ENCODE data around the gene CD300C.
"Not testable (repeated sequence)": the region's sequence is repeated elsewhere in the genome, so short reads cannot be mapped to it uniquely, and the experiment has no call there.

The CD300C gene

DNA sequence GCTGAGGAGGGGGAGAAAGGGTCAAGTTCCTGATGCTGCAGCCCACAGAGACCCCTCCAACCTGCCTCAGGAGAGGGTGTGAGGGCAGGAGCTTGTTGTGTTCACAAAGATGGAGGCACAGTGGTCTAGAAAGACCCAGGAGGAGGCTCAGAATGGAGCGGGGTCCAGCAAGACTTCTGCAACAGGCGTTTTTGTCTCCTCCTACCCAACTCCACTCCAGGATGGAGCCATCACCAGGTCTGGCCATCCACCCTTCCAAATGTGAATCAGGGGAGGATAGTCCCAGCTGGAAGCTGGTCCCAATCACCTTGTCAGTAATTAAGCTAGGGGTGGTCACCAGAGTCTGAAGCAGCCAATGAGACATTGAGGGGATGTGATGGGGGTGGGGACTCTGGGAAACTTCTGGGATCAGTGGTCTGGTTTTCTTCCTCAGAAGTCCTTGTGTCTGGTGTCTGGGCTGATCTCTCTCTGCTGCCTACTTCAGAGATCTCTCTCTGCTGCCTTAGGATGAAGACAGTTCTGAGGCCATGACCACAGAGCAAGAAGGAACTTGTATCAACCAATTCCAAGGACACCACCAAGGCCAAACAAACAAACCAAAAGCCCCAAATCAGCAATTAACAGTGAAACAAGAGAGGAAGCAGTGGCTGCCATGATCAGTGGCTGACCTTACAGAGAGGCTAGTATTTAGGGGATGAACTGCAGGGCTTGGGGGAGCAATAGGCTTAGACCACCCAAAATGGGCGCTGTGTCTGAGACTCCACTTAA, 29.2 kb downstream of the CD300C start:
- peaks cover 51% of the 10 kb centered on the region for H3K4me1 Mint-ChIP-seq
- H3K27me3 Mint-ChIP-seq = peaks cover 3% of the 10 kb centered on the region
- no peak overlapping the region for H3K4me3 Mint-ChIP-seq
- H3K9me3 Mint-ChIP-seq = peaks cover 25% of the 10 kb centered on the region
- ATAC-seq = no peak
- H3K27ac Mint-ChIP-seq = no peak overlapping the region
- H3K36me3 Mint-ChIP-seq = peaks cover 21% of the 10 kb centered on the region

- Mint-ChIP-seq H3K4me1 (peaks cover 49% of the 10 kb centered on the region), H3K27ac (peak overlapping the region; percentile 63), H3K4me3 (no peak overlapping the region), H3K36me3 (peaks cover 25% of the 10 kb centered on the region), H3K9me3 (peaks cover 25% of the 10 kb centered on the region), H3K27me3 (peaks cover 11% of the 10 kb centered on the region)
- no peak for ATAC-seq
These were observed 30.0 kb downstream of the CD300C start for GRCh38 chr17:74515941-74516340.

- Mint-ChIP-seq H3K36me3 (peaks cover 25% of the 10 kb centered on the region), H3K27ac (peak overlapping the region; percentile 97), H3K27me3 (peaks cover 12% of the 10 kb centered on the region), H3K4me1 (peaks cover 37% of the 10 kb centered on the region), H3K4me3 (peak overlapping the region; percentile 59), H3K9me3 (peaks cover 25% of the 10 kb centered on the region)
- ATAC-seq = no peak
These were observed 31.1 kb downstream of the CD300C start for GRCh38 chr17:74514632-74515334.

DNA sequence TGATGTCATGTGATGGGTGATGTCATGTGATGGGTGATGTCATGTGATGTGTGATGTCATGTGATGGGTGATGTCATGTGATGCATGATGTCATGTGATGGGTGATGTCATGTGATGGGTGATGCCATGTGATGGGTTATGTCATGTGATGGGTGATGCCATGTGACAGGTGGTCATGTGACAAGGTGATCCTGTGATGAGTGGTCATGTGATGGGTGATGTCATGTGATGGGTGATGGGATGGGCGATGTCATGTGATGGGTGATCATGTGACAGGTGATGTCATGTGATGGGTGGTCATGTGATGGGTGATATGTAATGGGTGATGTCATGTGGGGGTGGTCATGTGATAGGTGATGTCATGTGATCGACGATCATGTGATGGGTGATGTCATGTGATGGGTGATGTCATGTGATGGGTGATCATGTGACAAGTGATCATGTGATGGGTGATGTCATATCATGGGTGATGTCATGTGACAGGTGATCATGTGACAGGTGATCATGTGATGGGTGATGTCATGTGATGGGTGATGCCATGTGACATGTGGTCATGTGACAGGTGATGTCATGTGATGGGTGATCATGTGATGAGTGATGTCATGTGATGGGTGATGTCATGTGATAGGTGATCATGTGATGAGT, 31.8 kb downstream of the CD300C start:
- ATAC-seq = peak; percentile 9
- Mint-ChIP-seq H3K4me3 (peak overlapping the region; percentile 59), H3K27ac (peak overlapping the region; percentile 97), H3K36me3 (peaks cover 25% of the 10 kb centered on the region), H3K4me1 (peaks cover 33% of the 10 kb centered on the region), H3K27me3 (peaks cover 12% of the 10 kb centered on the region), H3K9me3 (peaks cover 22% of the 10 kb centered on the region)

DNA sequence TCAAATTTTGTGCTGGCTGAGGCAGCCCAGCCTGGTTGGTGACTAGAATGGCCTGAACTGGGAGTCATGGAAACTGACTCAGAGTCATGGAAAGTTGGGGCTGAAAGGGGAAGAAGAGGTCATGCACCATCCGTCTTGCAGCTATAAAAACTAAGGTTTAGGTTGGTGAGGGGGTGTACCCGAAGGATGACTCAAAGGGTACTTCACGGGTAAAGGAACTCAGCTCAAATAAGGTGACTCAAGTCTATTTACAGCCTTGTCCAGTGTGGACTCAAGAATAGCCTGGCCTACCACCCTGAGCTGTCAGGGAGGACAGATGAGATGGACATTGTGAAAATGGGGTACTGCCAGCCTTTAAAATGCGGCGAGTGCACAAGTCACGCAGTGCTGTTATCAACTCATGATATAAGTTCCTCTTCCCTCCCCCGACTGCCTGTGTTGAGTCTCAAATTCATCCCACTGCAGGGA, 33.3 kb downstream of the CD300C start:
- H3K9me3 Mint-ChIP-seq = peaks cover 14% of the 10 kb centered on the region
- peaks cover 12% of the 10 kb centered on the region for H3K27me3 Mint-ChIP-seq
- H3K36me3 Mint-ChIP-seq = peaks cover 15% of the 10 kb centered on the region
- H3K4me3 Mint-ChIP-seq = peak overlapping the region; percentile 24
- ATAC-seq = peak; percentile 94
- H3K4me1 Mint-ChIP-seq = peaks cover 33% of the 10 kb centered on the region
- H3K27ac Mint-ChIP-seq = peak overlapping the region; percentile 97

DNA sequence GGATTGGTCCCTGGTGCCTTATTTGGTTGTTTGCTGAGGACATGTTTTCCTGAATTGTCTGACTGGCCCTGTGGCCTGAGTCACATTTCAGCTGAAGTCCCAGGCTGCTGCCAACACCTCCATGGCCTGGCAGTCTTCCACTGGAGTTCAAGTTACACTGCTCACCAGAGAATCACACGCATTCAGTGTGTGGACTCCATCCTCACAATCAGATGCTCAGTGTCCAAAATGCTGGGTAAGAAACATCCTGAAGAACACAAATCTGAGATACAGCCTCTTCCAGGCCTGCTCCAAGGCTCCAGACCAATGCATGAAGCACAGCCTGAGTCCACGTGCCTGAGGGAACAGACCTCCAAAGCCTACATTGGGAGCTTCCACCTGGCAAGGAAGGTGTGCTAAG, 33.9 kb downstream of the CD300C start:
- H3K27ac Mint-ChIP-seq = peak overlapping the region; percentile 97
- ATAC-seq = no peak
- no peak overlapping the region for H3K4me3 Mint-ChIP-seq
- peaks cover 33% of the 10 kb centered on the region for H3K4me1 Mint-ChIP-seq
- peaks cover 12% of the 10 kb centered on the region for H3K27me3 Mint-ChIP-seq
- H3K36me3 Mint-ChIP-seq = peaks cover 15% of the 10 kb centered on the region
- peaks cover 13% of the 10 kb centered on the region for H3K9me3 Mint-ChIP-seq

DNA sequence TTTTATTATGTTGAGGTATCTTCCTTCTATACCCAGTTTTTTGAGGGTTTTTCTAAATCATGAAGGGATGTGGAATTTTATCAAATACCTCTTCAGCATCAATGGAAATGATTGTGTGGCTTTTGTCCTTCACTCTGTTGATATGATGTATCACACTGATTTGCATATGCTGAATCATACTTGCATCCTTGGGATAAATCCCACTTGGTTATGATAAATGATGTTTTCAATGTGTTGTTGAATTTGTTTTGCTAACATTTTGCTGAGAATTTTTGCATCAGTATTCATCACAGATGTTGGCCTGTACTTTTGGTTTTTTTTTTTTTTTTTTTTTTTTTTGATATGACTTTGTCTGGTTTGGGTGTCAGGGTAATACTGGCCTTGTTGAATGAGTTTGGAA, 37.8 kb downstream of the CD300C start:
- Mint-ChIP-seq H3K9me3 (no peaks in the 10 kb centered on the region), H3K4me3 (no peak overlapping the region), H3K36me3 (peaks cover 5% of the 10 kb centered on the region), H3K4me1 (peaks cover 20% of the 10 kb centered on the region), H3K27ac (no peak overlapping the region), H3K27me3 (peaks cover 12% of the 10 kb centered on the region)
- no peak for ATAC-seq

DNA sequence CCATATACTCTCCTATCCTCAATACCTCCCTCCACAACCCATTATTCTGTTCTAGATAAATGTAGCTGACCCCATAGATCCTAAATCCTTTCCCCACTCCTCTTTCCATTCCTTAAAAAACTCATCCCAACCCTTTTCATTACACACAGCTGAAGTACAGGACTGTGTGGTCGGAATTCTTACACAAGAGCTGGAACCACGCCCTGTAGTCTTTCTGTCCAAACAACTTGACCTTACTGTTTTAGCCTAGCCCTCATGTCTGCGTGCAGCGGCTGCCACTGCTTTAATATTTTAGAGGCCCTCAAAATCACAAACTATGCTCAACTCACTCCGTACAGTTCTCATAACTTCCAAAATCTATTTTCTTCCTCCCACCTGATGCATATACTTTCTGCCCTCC, 42.0 kb downstream of the CD300C start:
- not testable (repeated sequence) for ATAC-seq, H3K9me3 Mint-ChIP-seq, H3K4me3 Mint-ChIP-seq, H3K36me3 Mint-ChIP-seq, H3K27me3 Mint-ChIP-seq, H3K27ac Mint-ChIP-seq, H3K4me1 Mint-ChIP-seq

DNA sequence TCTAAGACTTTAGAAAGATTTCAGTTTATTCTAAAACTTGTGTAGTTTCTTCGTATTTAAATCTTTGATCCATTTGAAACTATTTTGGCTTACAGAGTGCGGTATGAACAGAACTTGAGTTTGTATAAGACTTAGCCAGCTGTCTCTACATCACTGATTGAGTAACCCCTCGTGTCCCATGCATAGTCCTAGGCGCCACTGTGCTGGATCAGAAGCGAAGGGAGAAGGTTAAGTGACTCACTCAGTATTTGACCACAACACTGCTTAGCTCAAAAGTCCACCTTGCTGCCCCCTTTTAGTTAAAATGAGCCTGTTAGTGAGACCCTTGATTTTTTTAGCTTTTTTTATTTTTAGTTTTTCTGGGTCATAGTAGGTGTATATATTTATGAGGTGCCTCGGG, 43.1 kb downstream of the CD300C start:
- ATAC-seq = no peak
- no peak overlapping the region for H3K27ac Mint-ChIP-seq
- no peaks in the 10 kb centered on the region for H3K4me1 Mint-ChIP-seq
- no peaks in the 10 kb centered on the region for H3K9me3 Mint-ChIP-seq
- no peaks in the 10 kb centered on the region for H3K36me3 Mint-ChIP-seq
- no peak overlapping the region for H3K4me3 Mint-ChIP-seq
- peaks cover 9% of the 10 kb centered on the region for H3K27me3 Mint-ChIP-seq

- no peaks in the 10 kb centered on the region for H3K36me3 Mint-ChIP-seq
- peaks cover 9% of the 10 kb centered on the region for H3K27me3 Mint-ChIP-seq
- H3K27ac Mint-ChIP-seq = no peak overlapping the region
- no peaks in the 10 kb centered on the region for H3K4me1 Mint-ChIP-seq
- no peaks in the 10 kb centered on the region for H3K9me3 Mint-ChIP-seq
- no peak overlapping the region for H3K4me3 Mint-ChIP-seq
- ATAC-seq = no peak
These were observed 45.9 kb downstream of the CD300C start for GRCh38 chr17:74499992-74500391.

DNA sequence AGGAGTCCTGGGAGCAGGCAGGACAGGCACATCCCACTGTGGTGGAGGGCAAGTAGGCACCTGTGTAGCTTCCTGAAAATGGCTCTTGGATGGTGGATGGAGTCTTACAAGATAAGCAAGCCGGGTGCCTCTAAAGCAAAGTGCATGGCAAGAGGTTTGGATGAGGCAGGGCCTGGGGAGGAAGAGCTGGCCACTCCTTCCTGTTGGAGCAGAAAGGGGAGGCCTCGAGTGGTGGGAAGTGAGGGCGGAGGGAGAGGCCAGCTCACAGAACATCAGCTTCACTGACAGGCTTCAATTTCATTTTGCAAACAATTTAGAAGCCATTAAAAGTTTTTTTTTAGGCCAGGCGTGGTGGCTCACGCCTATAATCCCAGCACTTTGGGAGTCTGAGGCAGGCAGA, 48.4 kb downstream of the CD300C start:
- no peaks in the 10 kb centered on the region for H3K36me3 Mint-ChIP-seq
- peaks cover 9% of the 10 kb centered on the region for H3K27me3 Mint-ChIP-seq
- H3K4me3 Mint-ChIP-seq = no peak overlapping the region
- H3K27ac Mint-ChIP-seq = no peak overlapping the region
- H3K9me3 Mint-ChIP-seq = no peaks in the 10 kb centered on the region
- no peaks in the 10 kb centered on the region for H3K4me1 Mint-ChIP-seq
- no peak for ATAC-seq

- no peak overlapping the region for H3K27ac Mint-ChIP-seq
- H3K4me3 Mint-ChIP-seq = no peak overlapping the region
- peak; percentile 70 for ATAC-seq
- H3K4me1 Mint-ChIP-seq = no peaks in the 10 kb centered on the region
- H3K36me3 Mint-ChIP-seq = peaks cover 10% of the 10 kb centered on the region
- no peaks in the 10 kb centered on the region for H3K27me3 Mint-ChIP-seq
- H3K9me3 Mint-ChIP-seq = peaks cover 4% of the 10 kb centered on the region
These were observed 52.5 kb downstream of the CD300C start for GRCh38 chr17:74493331-74493833.

DNA sequence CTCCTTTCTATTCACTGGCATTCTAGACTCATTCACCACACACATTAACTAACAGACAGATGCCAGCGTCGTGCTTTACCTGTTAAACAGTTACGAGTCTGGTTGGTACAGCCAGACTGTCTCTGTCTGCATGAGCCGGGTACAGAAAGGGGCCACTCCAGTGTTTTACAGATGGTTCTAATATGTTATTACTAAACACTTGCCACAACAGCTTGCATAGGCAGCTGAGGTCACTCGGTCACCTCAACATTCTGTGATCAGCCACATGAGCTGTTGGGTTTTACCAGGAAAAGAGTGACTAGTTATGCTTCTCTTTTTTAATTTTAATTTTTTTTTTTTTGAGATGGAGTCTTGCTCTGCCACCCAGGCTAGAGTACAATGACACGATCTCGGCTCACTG, 54.3 kb downstream of the CD300C start:
- no peaks in the 10 kb centered on the region for H3K4me1 Mint-ChIP-seq
- H3K27ac Mint-ChIP-seq = no peak overlapping the region
- H3K9me3 Mint-ChIP-seq = peaks cover 7% of the 10 kb centered on the region
- H3K27me3 Mint-ChIP-seq = no peaks in the 10 kb centered on the region
- peaks cover 10% of the 10 kb centered on the region for H3K36me3 Mint-ChIP-seq
- ATAC-seq = no peak
- no peak overlapping the region for H3K4me3 Mint-ChIP-seq
